Tibial nerve (tissue), 4 donors: ENCODE results near the gene HMCN1.

Experiments
- EP300 ChIP-seq, 2 donors: sonication (generic); formaldehyde crosslinking; IDR thresholded peaks; one replicate each; pipeline ENCODE4 v1.6.1; 2017; ENCODE audit warnings: antibody characterized with exemption in 2 of 2, mild to moderate bottlenecking in 1 of 2
- POLR2A ChIP-seq, 2 donors: fragments of 450-650 bp; IDR thresholded peaks; one replicate each; pipeline ENCODE4 v1.6.1; 2017; ENCODE audit warnings: antibody characterized with exemption in 2 of 2, mild to moderate bottlenecking in 2 of 2, moderate library complexity in 2 of 2
- TF ChIP-seq, protein P1 (sequence below), 5 experiments: fragments of 200-600 bp in 3 of 5; fragments of 450-650 bp in 2 of 5; sonication (generic) in 3 of 5; IDR thresholded peaks; one replicate each; pipeline ENCODE4 v1.5.1; 2016 to 2019; ENCODE audit warnings: antibody characterized with exemption in 5 of 5, mild to moderate bottlenecking in 3 of 5, moderate library complexity in 2 of 5

DNA sequence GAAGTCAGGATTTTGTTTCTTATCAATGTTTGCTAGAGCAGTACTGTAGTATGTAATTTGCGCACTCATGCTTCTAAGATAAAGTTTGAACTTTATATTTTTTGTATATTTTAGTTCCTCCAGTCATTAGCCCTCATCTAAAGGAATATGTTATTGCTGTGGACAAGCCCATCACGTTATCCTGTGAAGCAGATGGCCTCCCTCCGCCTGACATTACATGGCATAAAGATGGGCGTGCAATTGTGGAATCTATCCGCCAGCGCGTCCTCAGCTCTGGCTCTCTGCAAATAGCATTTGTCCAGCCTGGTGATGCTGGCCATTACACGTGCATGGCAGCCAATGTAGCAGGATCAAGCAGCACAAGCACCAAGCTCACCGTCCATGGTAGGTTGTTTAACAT is 388.6 kb downstream of the HMCN1 start:
- TF ChIP-seq, protein P1, sequence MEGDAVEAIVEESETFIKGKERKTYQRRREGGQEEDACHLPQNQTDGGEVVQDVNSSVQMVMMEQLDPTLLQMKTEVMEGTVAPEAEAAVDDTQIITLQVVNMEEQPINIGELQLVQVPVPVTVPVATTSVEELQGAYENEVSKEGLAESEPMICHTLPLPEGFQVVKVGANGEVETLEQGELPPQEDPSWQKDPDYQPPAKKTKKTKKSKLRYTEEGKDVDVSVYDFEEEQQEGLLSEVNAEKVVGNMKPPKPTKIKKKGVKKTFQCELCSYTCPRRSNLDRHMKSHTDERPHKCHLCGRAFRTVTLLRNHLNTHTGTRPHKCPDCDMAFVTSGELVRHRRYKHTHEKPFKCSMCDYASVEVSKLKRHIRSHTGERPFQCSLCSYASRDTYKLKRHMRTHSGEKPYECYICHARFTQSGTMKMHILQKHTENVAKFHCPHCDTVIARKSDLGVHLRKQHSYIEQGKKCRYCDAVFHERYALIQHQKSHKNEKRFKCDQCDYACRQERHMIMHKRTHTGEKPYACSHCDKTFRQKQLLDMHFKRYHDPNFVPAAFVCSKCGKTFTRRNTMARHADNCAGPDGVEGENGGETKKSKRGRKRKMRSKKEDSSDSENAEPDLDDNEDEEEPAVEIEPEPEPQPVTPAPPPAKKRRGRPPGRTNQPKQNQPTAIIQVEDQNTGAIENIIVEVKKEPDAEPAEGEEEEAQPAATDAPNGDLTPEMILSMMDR (IDR thresholded peaks at IDR 0.05): no peak
- no peak for TF ChIP-seq POLR2A (IDR thresholded peaks at IDR 0.05)
- TF ChIP-seq EP300 (IDR thresholded peaks at IDR 0.05): no peak
